K562 (cell line): ENCODE results near the gene PSMC3IP. TPM values are rescaled to one million over a fixed set of nuclear protein-coding genes. Genes with fewer than 3 reads are reported as not detected.

Source experiments
- BRD9 ChIP-seq: fragments of 450-650 bp; IDR thresholded peaks from 2 replicates; pipeline ENCODE4 v1.6.1; 2018; ENCODE audit warnings: low read depth; ENCODE audit not compliant: partially characterized antibody
- CREB1 ChIP-seq, 2 experiments: sonication (generic) in 1 of 2; formaldehyde crosslinking in 1 of 2; IDR thresholded peaks; 2 replicates each; pipeline versions ENCODE4 v1.6.1 to v1.8.0; 2012 to 2022; ENCODE audit warnings: inconsistent platforms in 1 of 2, mild to moderate bottlenecking in 1 of 2, missing genetic modification reagents in 1 of 2, moderate library complexity in 1 of 2
- CREM ChIP-seq: IDR thresholded peaks from 2 replicates; pipeline ENCODE4 v1.6.1; 2014; ENCODE audit warnings: antibody characterized with exemption, low read depth
- ELK3 ChIP-seq: fragments of 450-650 bp; formaldehyde crosslinking; IDR thresholded peaks from 2 replicates; pipeline ENCODE4 v1.4.0; 2020; ENCODE audit warnings: mild to moderate bottlenecking
- GATAD2A ChIP-seq: fragments of 450-650 bp; IDR thresholded peaks from 2 replicates; pipeline ENCODE4 v1.6.1; 2017
- HOXB6 ChIP-seq: fragments of 250-450 bp; sonication (Bioruptor Pico); IDR thresholded peaks from 2 replicates; pipeline ENCODE4 v1.5.1; 2022; ENCODE audit warnings: mild to moderate bottlenecking, borderline replicate concordance
- NCOA4 ChIP-seq: fragments of 450-650 bp; IDR thresholded peaks from 2 replicates; pipeline ENCODE4 v1.6.1; 2018; ENCODE audit warnings: mild to moderate bottlenecking; ENCODE audit not compliant: partially characterized antibody
- PHB2 ChIP-seq: fragments of 450-650 bp; IDR thresholded peaks from 2 replicates; pipeline ENCODE4 v1.6.1; 2017; ENCODE audit warnings: low read depth
- POLR2H ChIP-seq: IDR thresholded peaks from 2 replicates; pipeline ENCODE4 v1.6.1; 2016; ENCODE audit warnings: missing genetic modification characterization, low read depth, mild to moderate bottlenecking, control low read depth, missing compliant biosample characterization, moderate library complexity
- STAT6 ChIP-seq: sonication (generic); formaldehyde crosslinking; IDR thresholded peaks from 2 replicates; pipeline ENCODE4 v1.8.1; 2023; ENCODE audit warnings: mild to moderate bottlenecking, missing genetic modification reagents
- ZBTB5 ChIP-seq: fragments of 450-650 bp; IDR thresholded peaks from 2 replicates; pipeline ENCODE4 v1.6.1; 2017; ENCODE audit warnings: antibody characterized with exemption
- polyA plus RNA-seq, 8 experiments: library from polyadenylated mRNA; depleted of rRNA in 4 of 8; stranded (reverse) in 5 of 8; unstranded in 3 of 8; fragments of >200 nt; fragmentation: Nextera tagmentation in 2 of 8; fragmentation: Illumina TruSeq in 1 of 8; extraction: Ambion mirVana in 2 of 8; extraction: Trizol in 1 of 8; gene quantifications; 2 replicates each; pipeline versions ENCODE4 v1.2.1 to v1.2.3, GENCODE V29; 2011 to 2014; ENCODE audit warnings: inconsistent platforms in 1 of 8, missing spikeins in 1 of 8
- total RNA-seq, 7 experiments: library from RNA; depleted of rRNA in 6 of 7; stranded (reverse); fragments of >200 nt in 6 of 7; fragmentation: Illumina TruSeq in 2 of 7; extraction: Trizol in 2 of 7; gene quantifications; 2 replicates each; pipeline versions ENCODE4 v1.2.1 to v1.2.3, GENCODE V29; 2011 to 2021; ENCODE audit warnings: low replicate concordance in 1 of 7
- TF ChIP-seq, protein P1 (sequence below): fragments of 450-650 bp; IDR thresholded peaks from 2 replicates; pipeline ENCODE4 v1.6.1; 2016; ENCODE audit warnings: low read depth

PSMC3IP gene
- total and polyA plus RNA-seq, 9 of the 15 experiments (the other 6 are each of a cell fraction or from before 2014, with no cell fraction given) = 13.8 to 65.6 (median 32.8) TPM

- TF ChIP-seq HOXB6 (peak; percentile 61; the same call in 1 of the 2 replicates), GATAD2A (0 out of 2 replicates have a peak, but pooled peaks have one; percentile 65), STAT6 (CRISPR knock-in tag) (no peak), CREB1 (IDR thresholded peaks at IDR 0.05) (no peak), CREB1 (CRISPR knock-in tag; IDR thresholded peaks at IDR 0.05) (no peak), CREM (no peak), POLR2H (tag) (peak; percentile 79; the same call in 1 of the 2 replicates), BRD9 (peak; percentile 52), NCOA4 (no peak), ZBTB5 (no peak), ELK3 (CRISPR knock-in tag) (0 out of 2 replicates have a peak, but pooled peaks have one; percentile 33), PHB2 (no peak)
- TF ChIP-seq, protein P1, sequence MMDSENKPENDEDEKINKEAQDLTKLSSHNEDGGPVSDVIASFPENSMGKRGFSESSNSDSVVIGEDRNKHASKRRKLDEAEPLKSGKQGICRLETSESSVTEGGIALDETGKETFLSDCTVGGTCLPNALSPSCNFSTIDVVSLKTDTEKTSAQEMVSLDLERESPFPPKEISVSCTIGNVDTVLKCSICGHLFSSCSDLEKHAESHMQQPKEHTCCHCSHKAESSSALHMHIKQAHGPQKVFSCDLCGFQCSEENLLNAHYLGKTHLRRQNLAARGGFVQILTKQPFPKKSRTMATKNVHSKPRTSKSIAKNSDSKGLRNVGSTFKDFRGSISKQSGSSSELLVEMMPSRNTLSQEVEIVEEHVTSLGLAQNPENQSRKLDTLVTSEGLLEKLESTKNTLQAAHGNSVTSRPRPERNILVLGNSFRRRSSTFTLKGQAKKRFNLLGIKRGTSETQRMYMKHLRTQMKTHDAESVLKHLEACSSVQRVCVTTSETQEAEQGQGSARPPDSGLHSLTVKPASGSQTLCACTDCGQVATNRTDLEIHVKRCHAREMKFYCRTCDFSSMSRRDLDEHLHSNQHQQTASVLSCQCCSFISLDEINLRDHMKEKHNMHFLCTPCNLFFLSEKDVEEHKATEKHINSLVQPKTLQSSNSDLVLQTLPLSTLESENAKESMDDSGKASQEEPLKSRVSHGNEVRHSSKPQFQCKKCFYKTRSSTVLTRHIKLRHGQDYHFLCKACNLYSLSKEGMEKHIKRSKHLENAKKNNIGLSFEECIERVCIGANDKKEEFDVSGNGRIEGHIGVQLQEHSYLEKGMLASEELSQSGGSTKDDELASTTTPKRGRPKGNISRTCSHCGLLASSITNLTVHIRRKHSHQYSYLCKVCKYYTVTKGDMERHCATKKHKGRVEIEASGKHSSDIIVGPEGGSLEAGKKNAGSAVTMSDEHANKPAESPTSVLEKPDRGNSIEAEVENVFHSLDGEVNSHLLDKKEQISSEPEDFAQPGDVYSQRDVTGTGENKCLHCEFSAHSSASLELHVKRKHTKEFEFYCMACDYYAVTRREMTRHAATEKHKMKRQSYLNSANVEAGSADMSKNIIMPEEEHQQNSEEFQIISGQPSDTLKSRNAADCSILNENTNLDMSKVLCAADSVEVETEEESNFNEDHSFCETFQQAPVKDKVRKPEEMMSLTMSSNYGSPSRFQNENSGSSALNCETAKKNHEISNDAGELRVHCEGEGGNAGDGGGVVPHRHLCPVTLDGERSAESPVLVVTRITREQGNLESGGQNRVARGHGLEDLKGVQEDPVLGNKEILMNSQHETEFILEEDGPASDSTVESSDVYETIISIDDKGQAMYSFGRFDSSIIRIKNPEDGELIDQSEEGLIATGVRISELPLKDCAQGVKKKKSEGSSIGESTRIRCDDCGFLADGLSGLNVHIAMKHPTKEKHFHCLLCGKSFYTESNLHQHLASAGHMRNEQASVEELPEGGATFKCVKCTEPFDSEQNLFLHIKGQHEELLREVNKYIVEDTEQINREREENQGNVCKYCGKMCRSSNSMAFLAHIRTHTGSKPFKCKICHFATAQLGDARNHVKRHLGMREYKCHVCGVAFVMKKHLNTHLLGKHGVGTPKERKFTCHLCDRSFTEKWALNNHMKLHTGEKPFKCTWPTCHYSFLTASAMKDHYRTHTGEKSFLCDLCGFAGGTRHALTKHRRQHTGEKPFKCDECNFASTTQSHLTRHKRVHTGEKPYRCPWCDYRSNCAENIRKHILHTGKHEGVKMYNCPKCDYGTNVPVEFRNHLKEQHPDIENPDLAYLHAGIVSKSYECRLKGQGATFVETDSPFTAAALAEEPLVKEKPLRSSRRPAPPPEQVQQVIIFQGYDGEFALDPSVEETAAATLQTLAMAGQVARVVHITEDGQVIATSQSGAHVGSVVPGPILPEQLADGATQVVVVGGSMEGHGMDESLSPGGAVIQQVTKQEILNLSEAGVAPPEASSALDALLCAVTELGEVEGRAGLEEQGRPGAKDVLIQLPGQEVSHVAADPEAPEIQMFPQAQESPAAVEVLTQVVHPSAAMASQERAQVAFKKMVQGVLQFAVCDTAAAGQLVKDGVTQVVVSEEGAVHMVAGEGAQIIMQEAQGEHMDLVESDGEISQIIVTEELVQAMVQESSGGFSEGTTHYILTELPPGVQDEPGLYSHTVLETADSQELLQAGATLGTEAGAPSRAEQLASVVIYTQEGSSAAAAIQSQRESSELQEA = no peak
These were observed 42.1 kb downstream of the PSMC3IP start (continued) for GRCh38 chr17:42535155-42536047.
